OCI-LY7 (cell line): Measurements from ENCODE around the gene KRT37. TPM values are rescaled to one million over a fixed set of nuclear protein-coding genes. Genes with fewer than 3 reads are reported as not detected.
"Not testable (repeated sequence)": the region's sequence is repeated elsewhere in the genome, so short reads cannot be mapped to it uniquely, and the experiment has no call there.

Source experiments
- BruUV-seq: library from RNA; stranded (reverse); fragments of 400-500 nt; replicated peaks from 2 replicates; lab custom pipeline; 2021; lab: Mats Ljungman, UMichigan
- CTCF ChIA-PET: fragments of 300-600 bp; sonication (Branson Sonifier 250); formaldehyde crosslinking; loops from one replicate; lab custom pipeline; 2022; ENCODE audit warnings: antibody characterized with exemption; ENCODE audit not compliant: unreplicated experiment; lab: Charles Lee
- POLR2A ChIA-PET: fragments of 300-600 bp; sonication (Branson Sonifier 250); formaldehyde crosslinking; loops from one replicate; lab custom pipeline; 2022; ENCODE audit warnings: antibody characterized with exemption; lab: Charles Lee
- DNase-seq: peaks from one replicate; pipeline ENCODE4 v3.0.0-alpha.2; 2015; ENCODE audit warnings: low spot score
- H2AFZ ChIP-seq: fragments of 200-600 bp; sonication (generic), shearing (Covaris generic); 2 replicates; pipeline ENCODE4 v1.6.1; 2014; ENCODE audit warnings: mild to moderate bottlenecking, antibody characterized with exemption, low read length, moderate library complexity
- H3K27ac ChIP-seq: fragments of 200-600 bp; sonication (generic); 2 replicates; pipeline ENCODE4 v1.5.1; 2014; ENCODE audit warnings: mixed run types, low read depth, mild to moderate bottlenecking, moderate library complexity, low read length, inconsistent platforms; ENCODE audit not compliant: poor library complexity, severe bottlenecking
- H3K36me3 ChIP-seq: fragments of 200-600 bp; sonication (generic); 2 replicates; pipeline ENCODE4 v1.6.1; 2014; ENCODE audit warnings: mild to moderate bottlenecking, antibody characterized with exemption, low read length, moderate library complexity, mixed read lengths; ENCODE audit not compliant: insufficient read depth
- H3K4me1 ChIP-seq: fragments of 200-600 bp; sonication (generic); 2 replicates; pipeline ENCODE4 v1.5.1; 2014; ENCODE audit warnings: mild to moderate bottlenecking, low read length; ENCODE audit not compliant: insufficient read depth, poor library complexity, severe bottlenecking
- H3K4me2 ChIP-seq: fragments of 200-600 bp; sonication (generic); 2 replicates; pipeline ENCODE4 v1.6.1; 2014; ENCODE audit warnings: mild to moderate bottlenecking, low read length
- H3K4me3 ChIP-seq: fragments of 200-600 bp; sonication (generic); 2 replicates; pipeline ENCODE4 v1.5.1; 2014; ENCODE audit warnings: mild to moderate bottlenecking, low read depth, low read length; ENCODE audit not compliant: poor library complexity, severe bottlenecking
- H3K79me2 ChIP-seq: fragments of 200-600 bp; sonication (generic); 2 replicates; pipeline ENCODE4 v1.6.1; 2016; ENCODE audit warnings: low read depth, mild to moderate bottlenecking, low read length, moderate library complexity, mixed read lengths; ENCODE audit not compliant: insufficient read depth
- H3K9me2 ChIP-seq: fragments of 200-600 bp; sonication (generic); 2 replicates; pipeline ENCODE4 v1.6.1; 2016; ENCODE audit warnings: mild to moderate bottlenecking, low read length, mixed read lengths; ENCODE audit not compliant: insufficient read depth
- H3K9me3 ChIP-seq: fragments of 200-600 bp; sonication (generic); 2 replicates; pipeline ENCODE4 v1.6.1; 2014; ENCODE audit warnings: mild to moderate bottlenecking, mixed run types, low read length, mixed read lengths
- H4K20me1 ChIP-seq: fragments of 200-600 bp; sonication (generic); 2 replicates; pipeline ENCODE4 v1.6.1; 2014; ENCODE audit warnings: mild to moderate bottlenecking, antibody characterized with exemption, low read length, moderate library complexity, mixed read lengths; ENCODE audit not compliant: insufficient read depth
- EZH2phosphoT487 ChIP-seq: fragments of 200-600 bp; sonication (generic); IDR thresholded peaks from 2 replicates; pipeline ENCODE4 v1.6.1; 2018; ENCODE audit warnings: low read depth, borderline replicate concordance, mild to moderate bottlenecking, mixed run types, antibody characterized with exemption, low read length, moderate library complexity, mixed read lengths
- intact Hi-C: fragments of 100-400 bp; cut with micrococcal nuclease; formaldehyde crosslinking; loops from one replicate; pipeline ENCODE4 v1.10.0; 2022; ENCODE audit not compliant: unreplicated experiment
- total RNA-seq, 2 experiments: library from RNA; depleted of rRNA in 1 of 2; stranded (reverse); fragments of >200 nt in 1 of 2; shearing (Covaris generic) in 1 of 2; gene quantifications; 2 replicates each; pipeline ENCODE4 v1.2.3, GENCODE V29; 2014 to 2022
- TF ChIP-seq, protein P1 (sequence below): fragments of 200-600 bp; sonication (generic); conservative IDR thresholded peaks from 2 replicates; pipeline ENCODE4 v1.5.1; 2014; ENCODE audit warnings: mild to moderate bottlenecking, antibody characterized with exemption, low read length, moderate library complexity, mixed read lengths

Gene KRT37
- total RNA-seq, 2 experiments from 2014 or later = not detected

- Histone ChIP-seq H3K36me3 (no peaks in the 10 kb centered on the region), H2AFZ (no peak overlapping the region), H4K20me1 (no peaks in the 10 kb centered on the region), H3K4me1 (no peaks in the 10 kb centered on the region), H3K9me2 (no peaks in the 10 kb centered on the region), H3K79me2 (no peaks in the 10 kb centered on the region), H3K4me2 (no peak overlapping the region), H3K4me3 (no peak overlapping the region), H3K27ac (no peak overlapping the region), H3K9me3 (no peaks in the 10 kb centered on the region)
- POLR2A ChIA-PET = no interaction called here
- no peak for DNase-seq
- CTCF ChIA-PET = no interaction called here
- TF ChIP-seq, protein P1, sequence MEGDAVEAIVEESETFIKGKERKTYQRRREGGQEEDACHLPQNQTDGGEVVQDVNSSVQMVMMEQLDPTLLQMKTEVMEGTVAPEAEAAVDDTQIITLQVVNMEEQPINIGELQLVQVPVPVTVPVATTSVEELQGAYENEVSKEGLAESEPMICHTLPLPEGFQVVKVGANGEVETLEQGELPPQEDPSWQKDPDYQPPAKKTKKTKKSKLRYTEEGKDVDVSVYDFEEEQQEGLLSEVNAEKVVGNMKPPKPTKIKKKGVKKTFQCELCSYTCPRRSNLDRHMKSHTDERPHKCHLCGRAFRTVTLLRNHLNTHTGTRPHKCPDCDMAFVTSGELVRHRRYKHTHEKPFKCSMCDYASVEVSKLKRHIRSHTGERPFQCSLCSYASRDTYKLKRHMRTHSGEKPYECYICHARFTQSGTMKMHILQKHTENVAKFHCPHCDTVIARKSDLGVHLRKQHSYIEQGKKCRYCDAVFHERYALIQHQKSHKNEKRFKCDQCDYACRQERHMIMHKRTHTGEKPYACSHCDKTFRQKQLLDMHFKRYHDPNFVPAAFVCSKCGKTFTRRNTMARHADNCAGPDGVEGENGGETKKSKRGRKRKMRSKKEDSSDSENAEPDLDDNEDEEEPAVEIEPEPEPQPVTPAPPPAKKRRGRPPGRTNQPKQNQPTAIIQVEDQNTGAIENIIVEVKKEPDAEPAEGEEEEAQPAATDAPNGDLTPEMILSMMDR = no peak
- TF ChIP-seq EZH2phosphoT487 = no peak
- BruUV-seq = no TSS peak
- intact Hi-C loops = no loop called here
Measured at GRCh38 chr17:41429667-41430066, 5.3 kb upstream of the KRT37 start.

DNA sequence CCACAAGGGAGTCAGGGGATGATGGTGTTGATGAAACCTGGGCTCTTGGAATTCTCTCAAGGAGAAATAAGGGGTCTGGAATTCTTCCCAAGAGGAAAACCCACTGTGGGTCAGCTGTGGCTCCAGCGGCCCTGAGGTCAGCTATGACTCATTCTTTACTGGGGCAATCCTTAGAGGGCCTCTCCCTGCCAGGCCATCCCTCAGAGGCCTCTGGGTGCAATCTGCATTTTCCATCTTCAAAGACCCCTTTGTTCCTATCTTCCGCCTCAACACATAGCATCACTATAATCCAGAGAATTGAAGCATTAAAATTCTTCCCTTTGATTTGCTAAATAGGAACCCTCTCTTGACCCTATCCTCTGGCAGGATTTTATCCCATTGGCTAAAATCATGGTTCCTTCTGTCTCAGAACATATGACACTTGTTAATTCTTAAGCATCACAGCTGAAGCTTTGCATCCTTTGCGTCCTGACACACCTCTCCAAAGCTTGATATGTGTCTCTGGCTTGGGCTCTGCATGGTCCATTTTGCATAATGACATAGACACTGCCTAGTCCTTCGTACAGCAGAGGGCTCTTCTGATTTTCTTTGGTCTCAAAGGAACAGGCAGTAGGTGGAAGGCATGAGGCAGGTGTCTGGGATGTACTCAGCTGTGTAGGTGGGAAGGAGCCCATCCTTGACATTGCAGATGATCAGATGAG lies 4.4 kb upstream of the KRT37 start:
- no peaks in the 10 kb centered on the region for H4K20me1 ChIP-seq
- ChIA-PET CTCF (no interaction called here), POLR2A (no interaction called here)
- H3K4me1 ChIP-seq = no peaks in the 10 kb centered on the region
- no peaks in the 10 kb centered on the region for H3K36me3 ChIP-seq
- DNase-seq = no peak
- H3K9me3 ChIP-seq = no peaks in the 10 kb centered on the region
- H3K27ac ChIP-seq = no peak overlapping the region
- H3K4me3 ChIP-seq = no peak overlapping the region
- intact Hi-C loops = no loop called here
- H3K9me2 ChIP-seq = no peaks in the 10 kb centered on the region
- H3K79me2 ChIP-seq = no peaks in the 10 kb centered on the region
- no TSS peak for BruUV-seq
- H3K4me2 ChIP-seq = no peak overlapping the region
- no peak overlapping the region for H2AFZ ChIP-seq
- TF ChIP-seq, protein P1 = no peak
- TF ChIP-seq EZH2phosphoT487 = no peak

DNA sequence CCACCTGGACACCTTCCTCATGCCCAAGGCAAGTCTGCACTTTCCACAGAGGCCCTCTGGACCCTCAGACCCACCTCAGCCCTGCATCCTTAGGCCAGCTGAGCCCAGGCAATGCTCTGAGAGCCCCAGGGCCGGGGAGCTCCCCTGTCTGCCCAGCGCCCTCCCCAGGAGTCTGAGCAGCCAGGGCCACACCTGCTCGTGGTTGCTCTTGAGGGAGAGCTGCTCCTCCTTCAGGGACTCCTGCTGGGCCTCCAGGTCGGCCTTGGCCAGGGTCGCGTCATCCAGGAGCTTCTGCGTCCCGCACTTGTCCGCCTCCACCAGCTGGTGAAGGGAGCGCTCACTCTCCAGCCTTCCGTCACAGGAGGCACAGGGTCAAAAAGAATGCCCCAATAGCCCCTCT lies 1.8 kb downstream of the KRT37 start:
- BruUV-seq, H3K4me3 ChIP-seq, H3K79me2 ChIP-seq, H2AFZ ChIP-seq, H3K4me1 ChIP-seq, POLR2A ChIA-PET, H3K4me2 ChIP-seq, H4K20me1 ChIP-seq, intact Hi-C loops, DNase-seq, H3K9me3 ChIP-seq, H3K9me2 ChIP-seq, H3K36me3 ChIP-seq, CTCF ChIA-PET, H3K27ac ChIP-seq: not testable (repeated sequence)
